GM23248 (cell line): ENCODE data around the gene TSPAN2. TPM values are rescaled to one million over a fixed set of nuclear protein-coding genes. Genes with fewer than 3 reads are reported as not detected.

ENCODE experiments used
- DNase-seq: peaks from one replicate; pipeline ENCODE4 v3.0.0-alpha.2; 2015
- H2AFZ ChIP-seq: fragments of 200-600 bp; sonication (generic); 2 replicates; pipeline ENCODE4 v1.6.1; 2016; ENCODE audit warnings: antibody characterized with exemption
- H3F3A ChIP-seq: fragments of 200-600 bp; sonication (generic); 2 replicates; pipeline ENCODE4 v1.6.1; 2016; ENCODE audit warnings: mild to moderate bottlenecking, antibody characterized with exemption, mixed run types; ENCODE audit not compliant: insufficient read depth
- H3K27ac ChIP-seq: fragments of 200-600 bp; sonication (generic); 2 replicates; pipeline ENCODE4 v1.5.1; 2016; ENCODE audit warnings: mild to moderate bottlenecking
- H3K27me3 ChIP-seq: fragments of 200-600 bp; sonication (generic); replicated peaks from 2 replicates; pipeline ENCODE4 v1.6.1; 2016; ENCODE audit warnings: mild to moderate bottlenecking; ENCODE audit not compliant: insufficient read depth
- H3K36me3 ChIP-seq: fragments of 200-600 bp; sonication (generic); 2 replicates; pipeline ENCODE4 v1.6.1; 2016; ENCODE audit warnings: low read depth, mild to moderate bottlenecking
- H3K4me1 ChIP-seq: fragments of 200-600 bp; sonication (generic); 2 replicates; pipeline ENCODE4 v1.6.1; 2016; ENCODE audit warnings: mild to moderate bottlenecking; ENCODE audit not compliant: insufficient read depth
- H3K4me2 ChIP-seq: fragments of 200-600 bp; sonication (generic); one replicate; pipeline ENCODE4 v1.6.1; 2016; ENCODE audit warnings: mild to moderate bottlenecking; ENCODE audit not compliant: unreplicated experiment
- H3K4me3 ChIP-seq: fragments of 200-600 bp; sonication (generic); 2 replicates; pipeline ENCODE4 v1.5.1; 2016; ENCODE audit warnings: mild to moderate bottlenecking
- H3K79me2 ChIP-seq: fragments of 200-600 bp; sonication (generic); 2 replicates; pipeline ENCODE4 v1.6.1; 2016; ENCODE audit warnings: mild to moderate bottlenecking; ENCODE audit not compliant: insufficient read depth
- H3K9ac ChIP-seq: fragments of 200-600 bp; sonication (generic); 2 replicates; pipeline ENCODE4 v1.6.1; 2016; ENCODE audit warnings: mild to moderate bottlenecking
- H3K9me2 ChIP-seq: fragments of 200-600 bp; sonication (generic); 2 replicates; pipeline ENCODE4 v1.6.1; 2016; ENCODE audit warnings: mixed run types, mild to moderate bottlenecking, moderate library complexity; ENCODE audit not compliant: insufficient read depth
- H3K9me3 ChIP-seq: fragments of 200-600 bp; sonication (generic); one replicate; pipeline ENCODE4 v1.6.1; 2017; ENCODE audit warnings: low read depth
- H4K20me1 ChIP-seq: fragments of 200-600 bp; sonication (generic); 2 replicates; pipeline ENCODE4 v1.6.0; 2016; ENCODE audit not compliant: insufficient read depth
- EZH2 ChIP-seq: fragments of 200-600 bp; sonication (generic); IDR thresholded peaks from 2 replicates; pipeline ENCODE4 v1.6.1; 2018; ENCODE audit warnings: antibody characterized with exemption, mild to moderate bottlenecking; ENCODE audit not compliant: insufficient read depth, poor library complexity, severe bottlenecking
- EZH2phosphoT487 ChIP-seq: fragments of 200-600 bp; sonication (generic); IDR thresholded peaks from 2 replicates; pipeline ENCODE4 v1.6.1; 2018; ENCODE audit warnings: antibody characterized with exemption, moderate library complexity, mild to moderate bottlenecking, low read depth; ENCODE audit not compliant: insufficient read depth
- WGBS, 2 experiments: methylation state at CpG; one replicate each; pipeline ENCODE4 v1.1.6; 2015 to 2017; ENCODE audit warnings: low lambda C conversion rate in 2 of 2, low coverage in 1 of 2; ENCODE audit errors: missing lambda C conversion rate in 2 of 2; 5-methylcytosine and 5-hydroxymethylcytosine counted together
- in situ Hi-C: fragments of 300-500 bp; cut with MboI; formaldehyde crosslinking; loops from 2 replicates; pipeline ENCODE4 v1.15.0; 2020
- polyA plus RNA-seq: library from polyadenylated mRNA; unstranded; fragments of >200 nt; fragmentation: Nextera tagmentation; extraction: Ambion mirVana; gene quantifications from 2 replicates; pipeline ENCODE4 v1.2.1, GENCODE V29; 2016
- total RNA-seq: library from RNA; depleted of rRNA; stranded (reverse); fragments of >200 nt; shearing (Covaris generic); gene quantifications from 2 replicates; pipeline ENCODE4 v1.2.3, GENCODE V29; 2014; rRNA removed

TSPAN2 gene
- total and polyA plus RNA-seq, 2 experiments from 2014 or later, result 2.7 to 10.1 TPM

- Histone ChIP-seq H3K4me1 (no peaks in the 10 kb centered on the region), H3K9me2 (no peaks in the 10 kb centered on the region), H3K9me3 (no peaks in the 10 kb centered on the region), H3F3A (no peaks in the 10 kb centered on the region), H3K9ac (no peak overlapping the region), H3K27ac (no peak overlapping the region), H3K4me2 (no peak overlapping the region), H3K27me3 (no peaks in the 10 kb centered on the region), H2AFZ (no peak overlapping the region), H3K79me2 (no peaks in the 10 kb centered on the region), H3K4me3 (no peak overlapping the region), H3K36me3 (no peaks in the 10 kb centered on the region), H4K20me1 (no peaks in the 10 kb centered on the region)
- WGBS, 2 experiments, result 44 to 55% methylated on average over 2 of the region's 2 CpGs
- TF ChIP-seq EZH2, result no peak
- TF ChIP-seq EZH2phosphoT487, result no peak
- in situ Hi-C loops, result no loop called here
- DNase-seq, result no peak
Observed at GRCh38 chr1:115013792-115014191, 75.5 kb downstream of the TSPAN2 start.

- no peak for DNase-seq
- no peak for TF ChIP-seq EZH2phosphoT487
- no peak for TF ChIP-seq EZH2
- Histone ChIP-seq H3K4me2 (no peak overlapping the region), H3K27ac (no peak overlapping the region), H3K79me2 (no peaks in the 10 kb centered on the region), H3K27me3 (no peaks in the 10 kb centered on the region), H3K9me2 (no peaks in the 10 kb centered on the region), H3F3A (no peaks in the 10 kb centered on the region), H3K9ac (no peak overlapping the region), H4K20me1 (no peaks in the 10 kb centered on the region), H3K4me1 (no peaks in the 10 kb centered on the region), H3K9me3 (no peaks in the 10 kb centered on the region), H3K4me3 (no peak overlapping the region), H3K36me3 (no peaks in the 10 kb centered on the region), H2AFZ (no peak overlapping the region)
- 6 to 9% methylated on average over 1 of the region's 1 CpG for WGBS, 2 experiments
- in situ Hi-C loops, result no loop called here
Observed at GRCh38 chr1:115012434-115012833, 76.9 kb downstream of the TSPAN2 start.

DNA sequence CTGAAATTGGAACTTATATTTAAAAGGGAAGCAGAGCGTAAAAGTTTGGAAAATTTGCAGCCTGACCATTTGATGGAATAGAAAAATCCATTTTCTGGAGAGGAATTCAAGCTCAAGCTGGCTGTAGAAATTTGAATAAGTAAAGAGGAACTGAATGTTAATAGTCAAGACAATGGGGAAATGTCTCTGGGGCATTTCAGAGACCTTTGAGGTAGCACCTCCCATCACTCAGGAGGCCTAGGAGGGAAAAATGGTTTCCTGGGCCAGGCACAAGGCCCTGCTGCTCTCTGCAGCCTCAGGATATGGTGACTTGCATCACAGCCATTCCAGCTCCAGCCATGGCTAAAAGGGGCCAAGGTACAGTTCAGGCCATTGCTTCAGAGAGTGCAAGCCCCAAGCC, 77.3 kb downstream of the TSPAN2 start:
- no peaks in the 10 kb centered on the region for H3K79me2 ChIP-seq
- H3K9me2 ChIP-seq, result no peaks in the 10 kb centered on the region
- no peak overlapping the region for H3K27ac ChIP-seq
- H3K4me1 ChIP-seq, result no peaks in the 10 kb centered on the region
- H3K4me3 ChIP-seq, result no peak overlapping the region
- H3K27me3 ChIP-seq, result no peaks in the 10 kb centered on the region
- H2AFZ ChIP-seq, result no peak overlapping the region
- in situ Hi-C loops, result no loop called here
- no peak overlapping the region for H3K9ac ChIP-seq
- no peaks in the 10 kb centered on the region for H3K9me3 ChIP-seq
- no peaks in the 10 kb centered on the region for H3K36me3 ChIP-seq
- no peaks in the 10 kb centered on the region for H3F3A ChIP-seq
- no peak overlapping the region for H3K4me2 ChIP-seq
- WGBS, 2 experiments, result 67% methylated on average over 1 of the region's 1 CpG
- DNase-seq, result no peak
- H4K20me1 ChIP-seq, result no peaks in the 10 kb centered on the region
- no peak for TF ChIP-seq EZH2phosphoT487
- TF ChIP-seq EZH2, result no peak

- no peak for DNase-seq
- in situ Hi-C loops, result no loop called here
- Histone ChIP-seq H3K27me3 (peaks cover 15% of the 10 kb centered on the region), H3F3A (no peaks in the 10 kb centered on the region), H3K4me2 (no peak overlapping the region), H3K79me2 (no peaks in the 10 kb centered on the region), H4K20me1 (no peaks in the 10 kb centered on the region), H3K27ac (no peak overlapping the region), H3K9me2 (no peaks in the 10 kb centered on the region), H2AFZ (no peak overlapping the region), H3K9ac (no peak overlapping the region), H3K36me3 (no peaks in the 10 kb centered on the region), H3K4me1 (no peaks in the 10 kb centered on the region), H3K9me3 (no peaks in the 10 kb centered on the region), H3K4me3 (no peak overlapping the region)
- WGBS, 2 experiments, result 46 to 50% methylated on average over 2 of the region's 2 CpGs
- TF ChIP-seq EZH2phosphoT487 (no peak), EZH2 (no peak)
Observed at GRCh38 chr1:115006191-115006590, 83.1 kb downstream of the TSPAN2 start.

Other genes with a start within 250 kb of the TSPAN2 start
- not detected in 2 replicates for gene SYCP1, start 234.6 kb downstream of the TSPAN2 start, total RNA-seq
- not detected in 2 replicates for gene SYCP1, start 234.6 kb downstream of the TSPAN2 start, polyA plus RNA-seq
- not detected in 2 replicates for gene TSHB, start 59.7 kb downstream of the TSPAN2 start, total RNA-seq
- not detected in 2 replicates for gene TSHB, start 59.7 kb downstream of the TSPAN2 start, polyA plus RNA-seq
- 27.1 and 28.1 TPM in 2 replicates for gene NGF, start 248.7 kb upstream of the TSPAN2 start, total RNA-seq
- gene NGF, start 248.7 kb upstream of the TSPAN2 start, polyA plus RNA-seq, result 52.9 and 55.0 TPM in 2 replicates